ENCODE results near the gene TPP1. TPM values are rescaled to one million over a fixed set of nuclear protein-coding genes. Genes with fewer than 3 reads are reported as not detected.

TPP1 gene
- total RNA-seq, 2 donors from 2014 or later, result 71.7 to 105 TPM

DNA sequence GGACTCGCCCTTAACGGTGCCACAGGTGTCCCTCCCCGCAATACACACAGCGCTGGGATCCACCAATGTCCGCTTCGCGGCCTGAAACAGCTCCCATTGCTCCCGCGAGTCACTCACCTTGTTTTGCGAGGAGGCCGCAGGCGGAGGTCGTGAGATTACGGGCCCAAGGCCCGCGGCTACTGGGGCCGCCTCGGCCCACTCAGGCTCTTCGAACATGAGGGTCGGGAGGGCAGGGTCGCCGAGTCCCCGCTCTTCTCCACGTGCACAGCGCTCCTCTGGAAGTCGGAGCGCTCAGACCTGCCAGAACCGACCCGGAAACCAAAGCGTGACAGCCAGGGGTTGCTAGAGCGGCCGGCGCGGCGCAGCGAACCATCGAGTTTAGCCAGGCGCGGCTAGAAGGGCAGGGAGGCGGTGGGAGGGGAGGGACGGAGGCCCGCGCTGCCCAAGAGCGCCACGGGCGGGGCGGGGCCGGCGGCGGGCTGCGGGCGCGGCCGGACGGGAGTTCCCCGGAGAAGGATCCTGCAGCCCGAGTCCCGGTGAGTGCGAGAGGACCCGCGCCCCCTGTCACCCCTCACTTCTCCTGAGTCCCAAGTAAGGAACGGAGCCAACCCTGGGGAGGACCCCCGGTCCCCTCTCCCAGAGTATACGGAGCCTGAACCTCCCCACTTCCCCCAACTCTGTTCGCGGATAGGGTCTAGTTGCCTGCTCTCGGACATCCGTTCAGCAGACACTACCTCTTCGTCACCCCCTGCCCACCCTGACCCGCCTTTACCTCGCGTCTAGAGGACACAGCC is 15.7 kb downstream of the TPP1 start, which contains the start of the genes ILK and RRP8:
ILK (plus strand) TSS at position 488 of the 794 bp plus-strand sequence. CDS start 498 bp downstream, outside the sequence.
RRP8 (minus strand) TSS at position 330 of the 794 bp plus-strand sequence; CDS start at position 216, 114 bp downstream.
- ATAC-seq (peak; percentile 91), DNase-seq (peak; percentile 92 to 93)
- intact Hi-C loops (cut with DNase I, micrococcal nuclease), result no loop called here

DNA sequence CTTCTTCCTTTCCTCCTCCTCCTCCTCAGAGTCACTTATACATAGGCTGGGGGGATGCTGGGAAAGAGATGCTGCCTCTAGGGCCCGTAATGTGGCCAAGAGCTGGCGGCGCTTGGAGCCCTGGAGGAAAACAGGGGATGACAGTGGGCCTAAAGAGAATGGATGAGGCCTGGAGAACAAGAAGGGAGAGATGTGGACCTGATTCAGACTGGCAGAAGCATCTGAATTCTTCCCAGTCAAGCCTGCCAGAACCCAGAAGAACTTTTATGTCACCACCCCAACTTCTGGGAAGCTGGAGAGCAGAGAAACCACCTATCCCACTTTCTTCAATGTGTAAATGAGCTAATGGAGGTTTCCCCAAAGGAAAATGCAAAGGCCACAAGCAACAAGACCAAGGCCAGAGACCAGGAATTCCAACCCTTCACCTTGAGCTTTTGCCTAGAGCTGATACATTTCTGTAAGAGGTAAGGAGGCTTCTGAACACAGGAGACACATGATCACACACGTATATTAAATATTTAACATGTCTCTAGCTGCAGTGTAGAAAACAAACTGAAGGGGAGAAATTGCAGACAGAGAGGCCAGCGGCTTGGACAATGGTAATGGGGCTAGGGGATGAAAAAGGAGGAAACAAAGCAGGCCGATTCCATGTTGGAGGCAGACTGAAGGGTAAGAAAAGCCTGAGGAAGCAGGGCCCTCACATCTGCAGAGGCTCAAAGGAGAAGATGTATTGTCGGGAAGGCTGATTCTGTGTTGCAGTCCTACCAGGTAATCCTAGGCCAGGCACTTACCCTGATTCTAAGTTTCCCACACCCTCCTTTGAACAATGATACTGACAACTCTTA is 16.9 kb downstream of the TPP1 start:
- intact Hi-C loops (cut with DNase I, micrococcal nuclease), result no loop called here
- no peak for ATAC-seq
- no peak for DNase-seq

DNA sequence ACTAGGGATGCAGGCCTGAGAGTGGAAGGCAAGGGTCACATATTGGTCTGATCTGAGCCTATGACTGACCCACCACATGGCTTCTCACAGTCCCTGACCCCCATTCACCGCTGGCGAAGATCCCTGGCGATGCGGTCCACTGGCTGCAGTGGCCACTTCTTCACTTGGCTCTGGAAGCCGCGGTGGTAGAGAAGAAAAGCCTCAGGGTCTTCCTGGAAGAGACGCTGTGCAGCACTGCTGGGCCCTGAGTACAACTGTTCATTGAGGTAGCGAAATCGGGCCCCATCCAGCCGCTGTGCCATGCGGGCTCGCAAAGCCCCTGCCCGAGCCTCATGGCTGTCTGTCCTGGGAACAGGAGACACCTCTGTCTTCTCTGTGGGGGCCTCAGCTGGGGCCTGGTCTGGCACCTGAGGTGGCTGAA is 18.2 kb downstream of the TPP1 start:
- DNase-seq (no peak), ATAC-seq (no peak)
- intact Hi-C loops (cut with DNase I, micrococcal nuclease), result no loop called here

DNA sequence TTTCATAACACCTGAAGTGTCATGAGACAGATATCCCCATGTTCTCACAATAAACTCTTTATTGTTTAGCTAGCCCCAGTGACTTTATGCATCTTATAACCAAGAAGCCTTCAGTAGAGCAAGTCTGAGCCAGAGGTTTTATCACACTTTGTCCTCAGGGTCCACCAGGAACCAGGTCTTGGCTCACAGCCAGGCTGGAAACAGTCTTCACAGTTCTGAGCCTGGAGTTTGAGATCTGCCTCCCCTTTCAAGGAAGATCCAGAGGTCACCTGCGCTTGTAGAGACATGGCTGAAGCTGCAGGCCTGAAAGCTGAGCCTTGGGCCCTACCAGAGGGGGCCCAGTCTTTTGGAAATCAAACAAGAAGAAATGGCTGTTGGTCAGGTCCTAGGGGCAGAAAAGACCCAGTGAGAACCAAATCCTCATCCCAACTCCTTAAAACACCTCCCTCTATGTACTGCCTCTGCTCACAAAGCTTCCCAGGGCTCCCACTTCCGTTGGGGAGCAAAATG is 19.3 kb downstream of the TPP1 start:
- DNase-seq (no peak), ATAC-seq (no peak)
- intact Hi-C loops (cut with DNase I, micrococcal nuclease), result no loop called here

DNA sequence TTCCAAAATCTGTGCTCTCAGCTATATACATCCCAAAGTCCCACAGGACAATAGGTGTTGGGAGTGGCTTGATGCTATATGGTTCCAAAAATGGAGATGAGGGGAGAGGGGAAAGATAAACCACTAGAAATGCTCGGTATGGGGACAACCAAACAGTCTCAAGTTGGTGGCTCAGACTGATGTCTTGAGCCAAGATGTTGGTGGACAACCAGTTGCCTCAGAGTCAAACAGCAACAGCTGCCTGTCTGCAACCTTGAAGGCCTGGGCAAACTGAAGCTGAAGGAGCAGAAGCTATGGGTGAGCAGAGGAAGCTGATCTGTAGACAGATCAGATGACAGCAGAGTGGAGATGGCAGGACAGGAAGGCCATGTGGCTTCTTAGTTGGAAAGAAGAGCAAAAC is 19.8 kb downstream of the TPP1 start:
- intact Hi-C loops (cut with DNase I, micrococcal nuclease), result no loop called here
- no peak for ATAC-seq
- no peak for DNase-seq

DNA sequence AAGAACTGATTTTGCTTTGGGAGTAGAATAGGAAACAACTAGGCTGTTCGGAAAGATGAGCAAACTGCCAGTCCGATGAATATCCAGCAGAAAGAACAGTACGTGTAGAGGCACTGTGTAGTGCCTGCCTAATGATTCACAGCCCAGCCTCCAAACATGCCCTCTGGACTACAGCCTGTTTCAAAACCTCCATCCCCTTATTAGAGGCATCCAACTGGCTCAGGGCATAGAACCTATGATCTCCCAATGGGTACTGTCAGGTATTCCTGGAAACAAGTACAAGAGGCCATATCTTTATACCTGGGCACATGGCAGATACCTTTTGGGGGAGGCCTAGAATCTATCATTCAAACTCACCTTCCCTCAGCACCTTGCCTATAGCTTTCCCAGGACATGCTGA is 20.7 kb downstream of the TPP1 start:
- ATAC-seq (no peak), DNase-seq (no peak)
- intact Hi-C loops (cut with DNase I, micrococcal nuclease), result no loop called here

DNA sequence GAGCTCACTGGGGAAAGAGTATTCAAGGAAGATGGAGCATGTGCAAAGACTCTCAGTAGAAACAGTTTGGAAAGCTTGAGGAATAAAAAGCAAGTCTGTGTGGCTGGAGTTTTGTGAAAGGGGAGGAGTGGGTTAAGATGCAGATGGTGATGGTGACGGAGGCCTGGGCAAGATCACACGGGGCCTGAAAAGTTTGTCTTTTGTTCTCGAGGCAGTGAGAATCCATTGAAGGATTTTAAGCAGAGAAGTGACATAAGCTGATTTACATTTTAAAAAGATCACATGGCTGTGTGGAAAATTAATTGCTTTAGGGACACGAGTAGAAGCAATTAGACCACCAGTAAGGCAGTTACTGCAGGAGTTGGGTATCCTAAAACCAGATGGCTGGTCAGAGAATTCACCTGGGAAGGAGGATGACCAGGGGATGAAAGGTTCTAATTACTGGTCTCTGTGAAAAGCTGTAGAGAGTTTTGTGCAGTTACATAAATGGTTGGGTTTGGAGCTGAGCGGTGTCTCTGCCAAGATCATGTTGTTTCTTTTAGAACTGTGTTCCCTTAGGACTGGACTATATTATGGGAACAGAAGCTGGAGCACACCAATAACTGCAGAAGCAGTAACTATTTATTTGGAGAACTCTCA is 22.9 kb downstream of the TPP1 start:
- DNase-seq (no peak), ATAC-seq (no peak)
- intact Hi-C loops (cut with DNase I, micrococcal nuclease), result no loop called here

DNA sequence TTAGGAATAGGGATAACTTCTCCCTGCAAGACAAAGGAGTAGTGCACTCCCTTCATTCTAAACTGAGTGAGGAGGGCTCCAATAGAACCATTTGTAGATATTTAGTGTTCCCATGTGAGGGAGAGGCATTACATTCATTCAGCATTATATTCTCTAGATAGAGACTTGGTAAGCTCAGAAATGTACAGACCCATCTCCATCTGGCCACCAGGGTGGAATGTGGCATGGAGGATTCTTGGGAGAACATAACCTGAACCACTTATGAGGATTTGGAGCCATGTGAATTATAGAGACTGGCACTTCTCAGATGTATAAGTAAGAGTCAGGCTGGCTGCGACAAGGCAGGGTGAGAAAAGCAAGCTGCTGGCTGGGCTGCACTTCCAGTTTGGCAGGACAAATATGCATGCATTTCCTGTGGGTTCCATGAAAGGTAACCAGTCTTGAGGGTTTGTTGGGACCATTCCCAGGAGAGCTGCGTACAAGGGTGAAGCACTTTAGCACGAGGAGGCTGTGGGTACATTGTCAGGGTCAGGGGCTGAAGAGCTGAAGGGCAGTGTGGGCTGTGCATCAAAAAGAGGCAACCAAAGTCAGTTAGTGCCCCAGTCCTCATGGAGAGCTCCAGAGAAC is 25.0 kb downstream of the TPP1 start:
- ATAC-seq (no peak), DNase-seq (no peak)
- intact Hi-C loops (cut with DNase I, micrococcal nuclease), result no loop called here

DNA sequence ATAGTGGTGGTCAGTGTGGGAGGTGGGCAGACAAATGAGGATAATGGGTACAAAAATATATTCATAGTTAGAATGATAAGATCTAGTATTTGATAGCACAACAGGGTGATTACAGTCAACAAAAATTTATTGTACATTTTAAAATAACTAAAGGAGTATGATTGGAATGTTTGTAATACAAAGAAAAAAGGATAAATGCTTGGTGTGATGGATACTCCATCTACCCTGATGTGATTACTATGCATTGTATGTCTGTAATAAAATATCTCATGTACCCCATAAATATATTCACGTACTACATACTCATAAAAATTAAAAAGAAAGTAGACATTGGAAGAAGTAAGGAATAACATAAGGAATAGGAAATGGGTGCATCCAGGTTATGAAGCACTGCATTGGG is 31.2 kb downstream of the TPP1 start:
- intact Hi-C loops (cut with DNase I, micrococcal nuclease), result no loop called here
- ATAC-seq (no peak), DNase-seq (no peak)

DNA sequence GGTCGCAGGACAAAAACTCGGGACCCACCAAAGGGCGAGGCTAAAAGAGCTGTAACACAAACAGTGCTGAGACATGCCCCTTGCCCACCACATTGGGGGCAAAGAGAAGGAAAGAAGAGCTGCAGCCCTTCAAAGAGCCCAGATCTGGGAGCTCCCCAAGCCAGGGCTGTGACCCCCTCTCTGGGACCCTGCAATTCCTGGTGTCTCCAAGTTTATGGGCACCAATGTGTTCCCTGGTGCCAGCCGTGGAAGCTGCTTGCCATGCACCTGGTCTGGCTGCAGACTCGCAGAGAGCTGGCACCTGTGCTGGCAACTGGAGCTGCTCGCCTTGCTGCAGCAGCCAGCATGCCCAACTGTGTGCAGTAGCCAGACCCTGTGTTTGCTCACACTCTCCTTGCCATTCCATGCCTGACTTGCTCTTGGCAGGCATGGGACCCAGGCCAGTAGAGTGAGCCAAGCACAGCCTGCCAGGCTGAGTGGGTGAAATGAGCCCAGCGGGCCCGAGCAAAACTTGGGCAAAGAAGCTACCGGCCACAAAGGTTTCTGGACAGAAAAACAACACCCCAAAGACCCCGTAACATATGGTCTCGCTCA is 31.8 kb downstream of the TPP1 start:
- peak in 1 of 2 donors; percentile 61 for DNase-seq
- ATAC-seq, result no peak
- intact Hi-C loops (cut with DNase I, micrococcal nuclease), result no loop called here

DNA sequence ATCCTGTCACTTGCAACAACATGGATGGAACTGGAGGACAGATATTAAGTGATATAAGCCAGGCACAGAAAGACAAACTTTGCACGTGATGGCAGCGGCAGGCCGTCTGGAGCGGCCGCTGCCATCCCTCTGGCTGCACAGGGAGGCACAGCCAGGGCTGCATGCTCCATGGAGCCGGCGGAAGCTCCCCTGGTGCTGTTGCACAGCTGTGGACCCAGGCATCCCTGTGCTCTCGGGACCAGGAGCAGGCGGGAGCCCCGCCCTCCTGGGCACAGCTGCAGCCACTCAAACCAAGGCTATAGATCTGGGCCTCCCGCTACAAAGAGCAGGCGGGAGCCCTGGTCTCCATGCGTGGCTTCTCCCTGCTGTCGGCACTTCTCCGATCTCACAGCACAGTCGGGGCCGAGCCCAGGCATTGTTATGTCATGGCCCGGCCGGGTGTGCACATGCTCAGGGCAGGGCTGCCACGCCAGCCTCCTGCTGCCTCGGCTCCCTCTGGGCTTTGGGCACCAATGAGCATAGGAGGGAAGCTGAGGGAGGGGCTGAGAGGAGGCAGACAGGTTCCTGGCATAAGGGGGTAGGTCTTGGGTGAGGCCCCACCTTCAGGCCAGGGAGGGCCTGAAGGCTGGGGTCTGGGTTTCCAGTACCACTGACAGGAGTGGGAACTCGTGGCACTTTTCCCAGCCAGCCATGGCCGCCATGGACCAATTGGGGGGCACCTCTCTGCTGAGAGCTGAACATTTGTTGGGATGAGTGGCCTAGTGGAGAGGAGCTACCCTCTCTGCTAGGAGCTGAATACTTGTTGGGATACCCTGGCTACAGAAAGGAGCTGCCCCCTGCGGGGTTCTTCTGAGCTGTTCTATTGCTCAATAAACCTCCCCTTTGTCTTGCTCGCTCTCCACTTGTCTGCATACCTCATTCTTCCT is 32.5 kb downstream of the TPP1 start:
- intact Hi-C loops (cut with DNase I, micrococcal nuclease), result no loop called here
- DNase-seq, result no peak
- peak; percentile 9 for ATAC-seq

DNA sequence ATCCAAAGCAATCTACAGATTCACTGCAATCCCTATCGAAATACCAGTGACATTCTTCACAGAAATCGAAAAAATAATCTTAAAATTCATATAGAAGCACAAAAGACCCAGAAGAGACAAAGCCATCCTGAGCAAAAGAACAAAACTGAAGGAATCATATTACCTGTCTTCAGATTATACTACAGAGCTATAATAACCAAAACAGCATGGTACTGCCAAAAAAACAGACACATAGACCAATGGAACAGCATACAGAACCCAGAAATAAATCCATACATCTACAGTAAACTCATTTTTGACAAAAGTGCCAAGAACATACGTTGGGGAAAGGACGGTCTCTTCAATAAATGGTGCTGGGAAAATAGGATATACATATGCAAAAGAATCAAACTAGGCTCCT is 34.7 kb downstream of the TPP1 start:
- intact Hi-C loops (cut with DNase I, micrococcal nuclease), result no loop called here
- no peak for DNase-seq
- ATAC-seq, result no peak

DNA sequence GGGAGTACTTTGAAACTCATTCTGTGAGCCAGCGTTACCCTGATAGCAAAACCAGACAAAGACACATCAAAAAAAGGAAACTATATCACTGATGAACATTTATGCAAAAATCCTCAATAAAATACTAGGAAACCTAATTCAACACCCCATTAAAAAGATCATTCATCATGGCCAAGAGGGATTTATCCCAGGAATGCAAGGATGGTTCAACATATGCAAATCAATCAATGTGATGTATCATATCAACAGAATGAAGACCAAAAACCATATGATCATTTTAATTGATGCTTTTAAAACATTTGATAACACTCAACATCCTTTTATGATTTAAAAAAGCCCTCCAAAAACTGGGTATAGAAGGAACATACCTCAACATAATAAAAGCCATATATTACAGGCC is 35.6 kb downstream of the TPP1 start:
- no peak for DNase-seq
- ATAC-seq, result no peak
- intact Hi-C loops (cut with DNase I, micrococcal nuclease), result no loop called here

DNA sequence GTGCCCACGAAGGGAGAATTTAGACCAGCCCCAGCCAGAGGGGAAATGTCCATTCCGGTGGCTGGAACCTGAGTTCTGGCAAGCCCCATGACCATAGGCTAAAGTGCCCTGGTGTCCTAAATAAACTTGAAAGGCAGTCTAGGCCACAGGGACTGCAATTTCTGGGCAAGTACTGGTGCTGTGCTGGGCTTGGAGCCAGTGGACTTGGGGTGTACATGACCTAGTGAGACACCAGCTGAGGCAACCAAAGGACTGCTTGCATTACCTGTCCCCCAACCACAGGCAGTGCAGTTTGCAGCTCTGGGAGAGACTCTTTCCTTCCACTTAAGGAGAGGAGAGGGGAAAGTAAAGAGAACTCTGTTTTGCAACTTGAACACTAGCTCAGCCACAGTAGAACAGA is 39.5 kb downstream of the TPP1 start:
- intact Hi-C loops (cut with DNase I, micrococcal nuclease), result no loop called here
- DNase-seq (no peak), ATAC-seq (no peak)

DNA sequence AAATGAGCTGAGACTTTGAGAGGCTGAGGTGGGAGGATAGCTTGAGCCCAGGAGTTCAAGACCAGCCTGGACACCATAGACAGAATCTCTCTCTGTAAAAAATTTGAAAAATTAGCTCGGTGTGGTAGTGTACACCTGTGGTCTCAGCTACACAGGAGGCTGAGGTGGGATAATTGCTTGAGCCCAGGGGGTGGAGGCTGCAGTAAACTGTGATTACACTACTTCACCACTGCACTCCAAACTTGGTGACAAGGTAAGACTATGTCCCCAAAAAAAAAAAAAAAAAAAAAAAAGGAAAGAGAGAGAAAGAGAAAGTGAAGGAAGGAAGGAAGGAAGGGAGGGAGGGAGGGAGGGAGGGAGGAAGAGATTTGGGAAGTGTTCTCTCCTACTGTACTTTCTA is 41.1 kb downstream of the TPP1 start:
- intact Hi-C loops (cut with DNase I, micrococcal nuclease), result no loop called here
- ATAC-seq (no peak), DNase-seq (no peak)

DNA sequence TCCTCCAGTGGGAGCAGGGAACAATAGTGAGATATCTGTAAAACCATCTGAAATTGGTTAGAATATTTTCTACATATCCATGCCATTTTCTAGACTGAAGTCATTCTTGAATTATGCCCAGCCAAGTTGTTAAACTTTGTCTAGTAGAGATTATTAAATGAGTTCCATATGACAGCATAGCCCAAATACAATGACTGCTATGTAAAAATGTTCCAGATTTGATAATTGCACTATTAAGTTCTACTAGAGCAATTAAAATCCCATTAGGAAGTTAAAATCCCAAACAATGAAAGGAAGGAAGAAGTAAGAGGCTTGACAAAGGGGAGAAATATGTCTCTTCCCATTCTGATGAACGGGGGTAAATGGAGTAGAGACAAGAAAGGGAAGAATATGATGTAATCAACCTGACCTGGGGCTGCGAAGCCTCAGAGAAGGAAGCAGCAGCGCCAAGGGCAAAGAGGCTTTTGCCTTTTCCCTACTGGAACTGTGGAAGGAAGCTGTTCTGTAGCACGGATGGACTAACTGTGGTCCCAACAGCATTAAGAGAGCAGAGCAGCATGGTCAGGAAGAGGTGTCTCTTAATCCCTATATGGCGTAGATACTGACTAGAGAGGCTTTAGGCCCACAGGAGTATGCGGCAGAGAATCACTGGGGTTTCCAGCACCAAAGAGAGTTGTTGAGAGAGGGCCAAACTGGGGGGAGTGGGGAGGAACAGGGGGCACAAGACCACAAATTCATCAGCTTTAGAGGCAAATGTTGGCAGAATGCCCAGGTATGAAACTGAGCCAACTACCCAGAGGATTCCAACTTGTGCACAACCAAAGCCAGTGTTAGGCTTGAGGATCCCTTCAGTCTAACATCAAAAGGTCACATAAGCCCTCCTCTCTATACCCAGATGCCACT is 42.5 kb downstream of the TPP1 start:
- intact Hi-C loops (cut with DNase I, micrococcal nuclease), result no loop called here
- ATAC-seq (no peak), DNase-seq (no peak)
